ENCODE results near the gene PLPP3. TPM values are rescaled to one million over a fixed set of nuclear protein-coding genes. Genes with fewer than 3 reads are reported as not detected.

The PLPP3 gene
- polyA plus RNA-seq, 3 donors: 0.21 to 0.32 TPM; not detected in 1

DNA sequence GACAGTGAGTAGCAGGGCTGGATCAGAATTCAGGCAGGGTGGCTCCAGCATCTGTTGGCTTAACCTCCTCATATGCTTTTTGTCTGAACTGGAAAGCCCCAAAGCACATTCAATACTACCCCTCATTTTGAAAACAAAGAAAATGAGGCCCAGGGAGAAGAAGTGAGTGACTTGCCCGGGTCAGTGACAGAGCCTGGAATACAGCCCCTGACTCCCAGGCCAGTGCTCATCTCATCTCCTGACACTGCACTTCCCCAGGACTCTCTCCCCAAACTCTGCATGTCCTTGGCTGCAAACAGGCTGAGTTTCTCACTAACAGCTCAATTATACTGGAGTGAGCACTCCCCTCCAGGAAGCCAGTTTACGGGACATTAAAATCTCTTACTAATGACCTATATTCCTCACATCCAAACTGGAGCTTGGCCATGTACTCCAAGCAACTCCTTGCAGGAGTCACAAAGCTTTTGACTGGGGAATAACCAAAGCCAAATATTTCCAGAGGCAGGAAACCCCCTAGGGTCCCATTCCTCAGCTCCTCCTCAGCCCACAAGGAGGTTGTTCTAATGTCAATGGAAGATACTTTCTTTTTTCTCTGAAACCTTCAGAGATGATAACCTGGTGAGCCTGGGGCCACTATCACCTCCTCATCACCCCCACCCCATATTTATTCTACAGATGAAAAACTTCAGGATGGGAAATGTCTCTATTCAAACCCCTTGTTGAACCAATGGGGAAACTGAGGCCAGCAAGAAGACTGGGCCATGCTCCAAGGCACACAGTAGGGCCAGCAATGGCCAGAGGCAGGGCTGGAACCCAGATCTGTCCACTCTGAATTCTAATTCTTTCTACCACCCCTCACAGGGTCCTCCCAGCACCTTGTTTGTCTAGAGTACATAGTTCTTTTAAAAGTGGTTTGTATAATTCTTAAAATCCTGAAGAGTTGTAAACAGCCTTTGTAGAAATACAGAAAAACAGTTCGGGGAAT, 127.0 kb downstream of the PLPP3 start:
- Histone ChIP-seq H3K4me3 (replicated peaks in 1 of 3; ENCODE audit: low read depth in 2 of 3, low read length in 3 of 3) (no peak overlapping the region), H3K36me3 (replicated peaks in 1 of 2; ENCODE audit: control insufficient read depth in 1 of 2, insufficient read depth in 2 of 2, low read length in 2 of 2) (no peaks in the 10 kb centered on the region), H3K4me1 (ENCODE audit: control insufficient read depth in 1 of 2, insufficient read depth in 2 of 2, low read length in 2 of 2) (no peaks in the 10 kb centered on the region), H2AFZ (ENCODE audit: insufficient read depth, low read depth, low read length, poor library complexity, severe bottlenecking) (no peak overlapping the region), H3K4me2 (replicated peaks; ENCODE audit: extremely low read depth, low read length, poor library complexity, severe bottlenecking) (no peak overlapping the region), H3K79me2 (ENCODE audit: insufficient read depth, low read length) (no peaks in the 10 kb centered on the region), H3K9ac (ENCODE audit: insufficient read depth, low read length, poor library complexity, severe bottlenecking) (no peak overlapping the region), H4K20me1 (ENCODE audit: insufficient read depth, low read length) (no peaks in the 10 kb centered on the region), H3K27ac (ENCODE audit: low read depth in 1 of 2, low read length in 2 of 2) (no peak overlapping the region), H3K9me3 (replicated peaks in 1 of 2; ENCODE audit: control insufficient read depth in 1 of 2, insufficient read depth in 1 of 2, low read length in 2 of 2) (no peaks in the 10 kb centered on the region), H3K27me3 (ENCODE audit: control insufficient read depth in 2 of 2, insufficient read depth in 2 of 2, low read length in 2 of 2) (no peaks in the 10 kb centered on the region)
- no peaks in the 10 kb centered on the region for H3K4me1 Mint-ChIP-seq
- DNase-seq: no peak
- H3K36me3 Mint-ChIP-seq: no peaks in the 10 kb centered on the region
- H3K27me3 Mint-ChIP-seq (ENCODE audit: low read depth in 3 of 3): peaks cover 3 to 8% (median 4%) of the 10 kb centered on the region in 3 donors
- intact Hi-C loops (cut with micrococcal nuclease): no loop called here
- H3K9me3 Mint-ChIP-seq: peaks cover 0 to 2% (median 0%) of the 10 kb centered on the region in 7 donors
- H3K27ac Mint-ChIP-seq: peak overlapping the region in 1 of 7 donors; percentile 41
- 100% methylated on average over 2 of the region's 3 CpGs for WGBS (ENCODE audit: insufficient coverage)
- TF ChIP-seq, protein P1, sequence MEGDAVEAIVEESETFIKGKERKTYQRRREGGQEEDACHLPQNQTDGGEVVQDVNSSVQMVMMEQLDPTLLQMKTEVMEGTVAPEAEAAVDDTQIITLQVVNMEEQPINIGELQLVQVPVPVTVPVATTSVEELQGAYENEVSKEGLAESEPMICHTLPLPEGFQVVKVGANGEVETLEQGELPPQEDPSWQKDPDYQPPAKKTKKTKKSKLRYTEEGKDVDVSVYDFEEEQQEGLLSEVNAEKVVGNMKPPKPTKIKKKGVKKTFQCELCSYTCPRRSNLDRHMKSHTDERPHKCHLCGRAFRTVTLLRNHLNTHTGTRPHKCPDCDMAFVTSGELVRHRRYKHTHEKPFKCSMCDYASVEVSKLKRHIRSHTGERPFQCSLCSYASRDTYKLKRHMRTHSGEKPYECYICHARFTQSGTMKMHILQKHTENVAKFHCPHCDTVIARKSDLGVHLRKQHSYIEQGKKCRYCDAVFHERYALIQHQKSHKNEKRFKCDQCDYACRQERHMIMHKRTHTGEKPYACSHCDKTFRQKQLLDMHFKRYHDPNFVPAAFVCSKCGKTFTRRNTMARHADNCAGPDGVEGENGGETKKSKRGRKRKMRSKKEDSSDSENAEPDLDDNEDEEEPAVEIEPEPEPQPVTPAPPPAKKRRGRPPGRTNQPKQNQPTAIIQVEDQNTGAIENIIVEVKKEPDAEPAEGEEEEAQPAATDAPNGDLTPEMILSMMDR (IDR thresholded peaks at IDR 0.05): no peak
- H3K4me3 Mint-ChIP-seq: no peak overlapping the region

DNA sequence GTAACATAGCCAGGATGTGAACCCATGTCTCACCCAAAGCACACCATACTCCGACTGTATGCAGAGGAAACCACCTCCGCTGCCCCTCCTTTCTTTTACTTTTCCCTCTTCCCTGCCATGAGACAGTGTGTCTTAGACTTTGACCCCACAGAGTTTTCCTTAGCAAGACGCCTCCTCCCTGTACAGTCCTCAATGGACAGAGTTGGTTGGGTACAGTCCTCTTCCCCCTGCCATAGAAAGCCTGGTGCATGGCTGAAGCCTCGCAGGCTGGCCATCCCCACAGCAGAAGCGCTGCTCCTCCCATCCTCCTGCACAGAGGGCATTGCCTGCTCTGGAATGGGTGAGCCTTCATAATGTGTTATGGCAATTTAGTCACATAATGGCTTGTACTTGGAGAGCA, 127.9 kb downstream of the PLPP3 start:
- WGBS (ENCODE audit: insufficient coverage): 92% methylated on average over 3 of the region's 5 CpGs
- no peak overlapping the region for H3K27ac Mint-ChIP-seq

More for the DNA sequence above, 127.9 kb downstream of the PLPP3 start:
- Mint-ChIP-seq H3K36me3 (no peaks in the 10 kb centered on the region), H3K27me3 (ENCODE audit: low read depth in 3 of 3) (peaks cover under 1 to 8% (median 4%) of the 10 kb centered on the region in 3 donors), H3K4me3 (no peak overlapping the region), H3K9me3 (no peaks in the 10 kb centered on the region), H3K4me1 (peaks cover 6% of the 10 kb centered on the region)
- Histone ChIP-seq H4K20me1 (ENCODE audit: insufficient read depth, low read length) (no peaks in the 10 kb centered on the region), H3K9ac (ENCODE audit: insufficient read depth, low read length, poor library complexity, severe bottlenecking) (no peak overlapping the region), H3K36me3 (replicated peaks in 1 of 2; ENCODE audit: control insufficient read depth in 1 of 2, insufficient read depth in 2 of 2, low read length in 2 of 2) (no peaks in the 10 kb centered on the region), H3K4me2 (replicated peaks; ENCODE audit: extremely low read depth, low read length, poor library complexity, severe bottlenecking) (no peak overlapping the region), H3K4me3 (replicated peaks in 1 of 3; ENCODE audit: low read depth in 2 of 3, low read length in 3 of 3) (no peak overlapping the region), H3K4me1 (ENCODE audit: control insufficient read depth in 1 of 2, insufficient read depth in 2 of 2, low read length in 2 of 2) (peaks cover 0 to 4% of the 10 kb centered on the region in 2 donors), H3K9me3 (replicated peaks in 1 of 2; ENCODE audit: control insufficient read depth in 1 of 2, insufficient read depth in 1 of 2, low read length in 2 of 2) (no peaks in the 10 kb centered on the region), H2AFZ (ENCODE audit: insufficient read depth, low read depth, low read length, poor library complexity, severe bottlenecking) (no peak overlapping the region), H3K27ac (ENCODE audit: low read depth in 1 of 2, low read length in 2 of 2) (no peak overlapping the region), H3K27me3 (ENCODE audit: control insufficient read depth in 2 of 2, insufficient read depth in 2 of 2, low read length in 2 of 2) (no peaks in the 10 kb centered on the region), H3K79me2 (ENCODE audit: insufficient read depth, low read length) (no peaks in the 10 kb centered on the region)
- TF ChIP-seq, protein P1 (IDR thresholded peaks at IDR 0.05): no peak
- DNase-seq: no peak
- intact Hi-C loops (cut with micrococcal nuclease): no loop called here
